ENCODE measurements around the gene HDAC4.

- TF ChIP-seq CTCF (IDR thresholded peaks at IDR 0.05) (no peak), EZH2 (IDR thresholded peaks at IDR 0.05; ENCODE audit: borderline replicate concordance, insufficient read depth, low read depth, low read length, poor library complexity, severe bottlenecking) (no peak)
These were observed 81.8 kb downstream of the HDAC4 start for GRCh38 chr2:239318790-239319661.
